B cell (primary cell): ENCODE data around the gene JMJD8. TPM values are rescaled to one million over a fixed set of nuclear protein-coding genes. Genes with fewer than 3 reads are reported as not detected.

Experiments used
- ATAC-seq: fragments of 200-7000 bp; cut with Tn5 transposase; one replicate; pipeline ENCODE4 v1.10.0; 2021; ENCODE audit warnings: low read depth, mild to moderate bottlenecking, moderate number of reproducible peaks, moderate library complexity
- CTCF ChIA-PET: fragments of 350-600 bp; sonication (Branson Sonifier 250); formaldehyde crosslinking; loops from one replicate; lab custom pipeline; 2021; ENCODE audit warnings: antibody characterized with exemption, inconsistent platforms; lab: Charles Lee
- POLR2A ChIA-PET: fragments of 350-600 bp; sonication (Branson Sonifier 250); formaldehyde crosslinking; loops from one replicate; lab custom pipeline; 2021; ENCODE audit warnings: antibody characterized with exemption; lab: Charles Lee
- DNase-seq: peaks from one replicate; pipeline ENCODE4 v3.0.0; 2013
- H2AFZ ChIP-seq: 2 replicates; pipeline ENCODE4 v1.6.1; 2012; ENCODE audit warnings: mild to moderate bottlenecking, low read depth, low read length; ENCODE audit not compliant: insufficient read depth, poor library complexity, severe bottlenecking
- H3K27ac ChIP-seq, 2 donors: 1 replicate in 1 of 2; 2 replicates in 1 of 2; pipeline ENCODE4 v1.5.1; 2012 to 2013; ENCODE audit warnings: low read length in 2 of 2, mild to moderate bottlenecking in 2 of 2, moderate library complexity in 1 of 2
- H3K27me3 ChIP-seq, 4 experiments: fragments of 200-600 bp in 1 of 4; sonication (generic) in 1 of 4; replicated peaks in 1 of 4; 1 replicate in 2 of 4; 2 replicates in 2 of 4; pipeline versions ENCODE4 v1.6.1 to v1.7.0; 2013 to 2016; ENCODE audit warnings: low read length in 3 of 4, mild to moderate bottlenecking in 2 of 4, mixed read lengths in 1 of 4, moderate library complexity in 1 of 4; ENCODE audit not compliant: insufficient read depth in 4 of 4, control insufficient read depth in 3 of 4; ENCODE audit errors: control extremely low read depth in 1 of 4
- H3K36me3 ChIP-seq, 2 experiments: replicated peaks in 1 of 2; 1 replicate in 1 of 2; 2 replicates in 1 of 2; pipeline versions ENCODE4 v1.6.1 to v1.7.1; 2013; ENCODE audit warnings: low read length in 1 of 2; ENCODE audit not compliant: insufficient read depth in 2 of 2, control insufficient read depth in 1 of 2; ENCODE audit errors: control extremely low read depth in 1 of 2, extremely low read depth in 1 of 2
- H3K4me1 ChIP-seq, 2 donors: fragments of 200-600 bp in 1 of 2; sonication (generic) in 1 of 2; 1 replicate in 1 of 2; 2 replicates in 1 of 2; pipeline versions ENCODE4 v1.5.1 to v1.6.1; 2013 to 2017; ENCODE audit warnings: low read length in 2 of 2; ENCODE audit not compliant: control insufficient read depth in 2 of 2, insufficient read depth in 2 of 2
- H3K4me2 ChIP-seq: replicated peaks from 2 replicates; pipeline ENCODE3; 2012; ENCODE audit warnings: mild to moderate bottlenecking, low read depth, low read length; ENCODE audit not compliant: poor library complexity, severe bottlenecking
- H3K4me3 ChIP-seq, 5 experiments: fragments of 200-600 bp in 1 of 5; sonication (generic) in 1 of 5; 1 replicate in 3 of 5; 2 replicates in 2 of 5; pipeline versions ENCODE4 v1.5.1 to v1.7.0; 2011 to 2016; ENCODE audit warnings: low read length in 4 of 5, mild to moderate bottlenecking in 4 of 5, low read depth in 2 of 5, control low read depth in 1 of 5, moderate library complexity in 1 of 5; ENCODE audit not compliant: insufficient read depth in 1 of 5; ENCODE audit errors: control extremely low read depth in 1 of 5, extremely low read depth in 1 of 5
- H3K79me2 ChIP-seq: fragments of 200-600 bp; sonication (generic); one replicate; pipeline ENCODE4 v1.6.0; 2016; ENCODE audit warnings: low read length; ENCODE audit not compliant: control insufficient read depth, insufficient read depth
- H3K9ac ChIP-seq: fragments of 200-600 bp; sonication (generic); 2 replicates; pipeline ENCODE4 v1.6.1; 2017; ENCODE audit warnings: mild to moderate bottlenecking, low read length, moderate library complexity
- H3K9me3 ChIP-seq, 3 donors: one replicate each; pipeline versions ENCODE4 v1.6.1 to v1.7.1; 2013; ENCODE audit warnings: low read length in 2 of 3; ENCODE audit not compliant: control insufficient read depth in 2 of 3, insufficient read depth in 1 of 3; ENCODE audit errors: control extremely low read depth in 1 of 3
- H4K20me1 ChIP-seq: 2 replicates; pipeline ENCODE4 v1.6.0; 2012; ENCODE audit warnings: mild to moderate bottlenecking, low read length; ENCODE audit not compliant: insufficient read depth, control insufficient read depth, poor library complexity, severe bottlenecking
- H3K27ac Mint-ChIP-seq: one replicate; pipeline ENCODE4 v1.8.0; 2021; ENCODE audit warnings: mixed read lengths
- H3K27me3 Mint-ChIP-seq: one replicate; pipeline ENCODE4 v1.8.0; 2021; ENCODE audit warnings: mixed read lengths
- H3K4me1 Mint-ChIP-seq: one replicate; pipeline ENCODE4 v1.8.0; 2021; ENCODE audit warnings: mixed read lengths
- H3K4me3 Mint-ChIP-seq: one replicate; pipeline ENCODE4 v1.8.0; 2021; ENCODE audit warnings: mixed read lengths
- H3K9me3 Mint-ChIP-seq: one replicate; pipeline ENCODE4 v1.8.0; 2022; ENCODE audit warnings: mixed read lengths; ENCODE audit not compliant: insufficient read depth
- CTCF ChIP-seq: fragments of 200-600 bp; IDR thresholded peaks from one replicate; pipeline ENCODE4 v1.8.0; 2022; ENCODE audit warnings: antibody characterized with exemption, mild to moderate bottlenecking
- EZH2 ChIP-seq: IDR thresholded peaks from 2 replicates; pipeline ENCODE4 v1.6.1; 2012; ENCODE audit warnings: borderline replicate concordance, low read depth, mild to moderate bottlenecking, moderate library complexity, low read length; ENCODE audit not compliant: insufficient read depth, poor library complexity, severe bottlenecking
- WGBS: methylation state at CpG from one replicate; pipeline ENCODE4 v1.1.5; 2013; ENCODE audit warnings: missing lambda C conversion rate; ENCODE audit not compliant: insufficient coverage; 5-methylcytosine and 5-hydroxymethylcytosine counted together
- intact Hi-C: fragments of 100-400 bp; cut with micrococcal nuclease; formaldehyde crosslinking; loops from one replicate; pipeline ENCODE4 v1.10.0; 2022
- polyA plus RNA-seq: library from polyadenylated mRNA; depleted of rRNA; stranded (reverse); fragments of >200 nt; gene quantifications from 2 replicates; pipeline ENCODE4 v1.2.3, GENCODE V29; 2012
- total RNA-seq, 2 donors: library from RNA; stranded (reverse); fragments of 120-200 nt in 1 of 2; gene quantifications; 1 replicate in 1 of 2; 2 replicates in 1 of 2; pipeline versions ENCODE4 v1.2.3 to v1.2.4, GENCODE V29; 2013 to 2022

JMJD8 gene
- total and polyA plus RNA-seq, 2 donors (not counting 1 experiment from before 2014, with no cell fraction given): 46.3 to 69.3 TPM

GRCh38 chr16:682493-683395 lies 1.4 kb downstream of the JMJD8 start:
- Mint-ChIP-seq H3K27me3 (no peaks in the 10 kb centered on the region), H3K4me1 (peaks cover 34% of the 10 kb centered on the region), H3K9me3 (no peaks in the 10 kb centered on the region), H3K4me3 (peak overlapping the region; percentile 80), H3K27ac (peak overlapping the region; percentile 86)
- no peak overlapping the region for H3K9ac ChIP-seq
- H3K9me3 ChIP-seq: no peaks in the 10 kb centered on the region
- peaks cover 28 to 56% of the 10 kb centered on the region in 2 donors for H3K4me1 ChIP-seq
- H3K4me3 ChIP-seq: no peak overlapping the region
- peaks cover 37% of the 10 kb centered on the region for H3K79me2 ChIP-seq
- peak overlapping the region; percentile 97 for H3K4me2 ChIP-seq
- no peak for ATAC-seq
- no peak for DNase-seq
- ChIA-PET POLR2A (no interaction called here), CTCF (no interaction called here)
- peaks cover 0 to 27% of the 10 kb centered on the region in 2 experiments for H3K36me3 ChIP-seq
- H2AFZ ChIP-seq: no peak overlapping the region
- H3K27ac ChIP-seq: no peak overlapping the region
- peaks cover 31% of the 10 kb centered on the region for H4K20me1 ChIP-seq
- intact Hi-C loops: loop anchor here (5.0 kb wide), 1 partner anchor 40 kb away; the partner anchor contains the start of gene ANTKMT
- 92% methylated on average over 34 of the region's 36 CpGs for WGBS
- TF ChIP-seq EZH2: no peak
- no peak for TF ChIP-seq CTCF
- H3K27me3 ChIP-seq: no peaks in the 10 kb centered on the region
